ENCODE results near the gene EPHA7.

EPHA7 gene

GRCh38 chr6:93259332-93259731 is 160.0 kb downstream of the EPHA7 start:
- Mint-ChIP-seq H3K4me3 (no peak overlapping the region), H3K36me3 (ENCODE audit: insufficient read depth) (no peaks in the 10 kb centered on the region), H3K9me3 (peaks cover 6% of the 10 kb centered on the region), H3K27me3 (no peaks in the 10 kb centered on the region), H3K4me1 (no peaks in the 10 kb centered on the region), H3K27ac (ENCODE audit: low read depth) (no peak overlapping the region)
- DNase-seq (ENCODE audit: low spot score in 2 of 2), result no peak
- ATAC-seq (replicated peaks; ENCODE audit: extremely low read depth, poor library complexity, severe bottlenecking), result no peak

DNA sequence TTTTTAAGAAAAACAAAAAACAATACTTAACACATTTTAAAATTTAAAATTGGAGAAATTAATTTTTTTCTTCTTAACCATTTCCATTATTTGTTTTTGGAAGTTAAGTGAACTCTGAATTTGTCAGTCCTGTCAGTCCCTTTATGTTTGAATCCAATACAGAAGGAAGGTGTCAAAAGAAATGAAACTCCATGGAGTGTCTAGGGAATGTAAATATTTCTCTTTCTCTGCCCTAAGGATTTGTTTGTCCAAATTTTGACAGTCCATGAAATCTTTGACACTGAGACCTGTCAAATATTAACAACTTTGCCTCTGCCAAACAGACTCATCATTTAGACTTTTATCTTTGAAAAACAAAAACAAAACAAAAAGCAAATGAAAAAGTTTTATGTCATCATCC is 166.4 kb downstream of the EPHA7 start:
- Mint-ChIP-seq H3K27me3 (no peaks in the 10 kb centered on the region), H3K9me3 (peaks cover 6% of the 10 kb centered on the region), H3K4me3 (no peak overlapping the region), H3K27ac (ENCODE audit: low read depth) (no peak overlapping the region), H3K36me3 (ENCODE audit: insufficient read depth) (no peaks in the 10 kb centered on the region), H3K4me1 (no peaks in the 10 kb centered on the region)
- no peak for ATAC-seq (replicated peaks; ENCODE audit: extremely low read depth, poor library complexity, severe bottlenecking)
- DNase-seq (ENCODE audit: low spot score in 2 of 2), result no peak

- Mint-ChIP-seq H3K4me3 (no peak overlapping the region), H3K9me3 (peaks cover 6% of the 10 kb centered on the region), H3K27me3 (no peaks in the 10 kb centered on the region), H3K4me1 (no peaks in the 10 kb centered on the region), H3K36me3 (ENCODE audit: insufficient read depth) (no peaks in the 10 kb centered on the region), H3K27ac (ENCODE audit: low read depth) (no peak overlapping the region)
- DNase-seq (ENCODE audit: low spot score in 2 of 2) (no peak), ATAC-seq (replicated peaks; ENCODE audit: extremely low read depth, poor library complexity, severe bottlenecking) (no peak)
Observed at GRCh38 chr6:93248631-93249030, 170.7 kb downstream of the EPHA7 start.

- no peaks in the 10 kb centered on the region for H3K36me3 Mint-ChIP-seq (ENCODE audit: insufficient read depth)
- DNase-seq (ENCODE audit: low spot score in 2 of 2), result no peak
- peaks cover 10% of the 10 kb centered on the region for H3K9me3 Mint-ChIP-seq
- no peak overlapping the region for H3K4me3 Mint-ChIP-seq
- no peak for ATAC-seq (replicated peaks; ENCODE audit: extremely low read depth, poor library complexity, severe bottlenecking)
- no peaks in the 10 kb centered on the region for H3K27me3 Mint-ChIP-seq
- no peaks in the 10 kb centered on the region for H3K4me1 Mint-ChIP-seq
- H3K27ac Mint-ChIP-seq (ENCODE audit: low read depth), result no peak overlapping the region
Observed at GRCh38 chr6:93243231-93243778, 176.1 kb downstream of the EPHA7 start.

DNA sequence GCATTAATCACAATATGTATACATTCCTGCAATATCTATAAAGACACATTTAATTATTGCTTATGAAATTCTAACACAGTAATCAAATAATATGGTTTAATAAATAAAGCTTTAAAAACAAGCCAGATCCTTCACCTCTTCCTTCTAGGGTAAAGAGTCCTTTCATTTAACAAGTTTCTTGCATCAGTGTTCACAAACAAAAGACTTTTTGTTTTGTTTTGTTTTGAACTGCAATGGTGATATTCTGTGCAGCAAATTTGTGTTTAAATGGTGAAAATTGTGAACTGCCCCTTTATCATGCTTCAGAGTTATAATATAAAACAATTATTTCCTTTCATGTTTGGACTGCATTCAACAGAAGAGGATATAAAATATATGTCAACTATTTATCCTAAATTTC is 177.3 kb downstream of the EPHA7 start:
- Mint-ChIP-seq H3K27me3 (no peaks in the 10 kb centered on the region), H3K4me1 (no peaks in the 10 kb centered on the region), H3K27ac (ENCODE audit: low read depth) (no peak overlapping the region), H3K4me3 (no peak overlapping the region), H3K9me3 (peaks cover 10% of the 10 kb centered on the region), H3K36me3 (ENCODE audit: insufficient read depth) (no peaks in the 10 kb centered on the region)
- ATAC-seq (replicated peaks; ENCODE audit: extremely low read depth, poor library complexity, severe bottlenecking), result no peak
- no peak for DNase-seq (ENCODE audit: low spot score in 2 of 2)

- H3K4me3 Mint-ChIP-seq, result no peak overlapping the region
- no peak overlapping the region for H3K27ac Mint-ChIP-seq (ENCODE audit: low read depth)
- no peaks in the 10 kb centered on the region for H3K4me1 Mint-ChIP-seq
- H3K36me3 Mint-ChIP-seq (ENCODE audit: insufficient read depth), result no peaks in the 10 kb centered on the region
- ATAC-seq (replicated peaks; ENCODE audit: extremely low read depth, poor library complexity, severe bottlenecking), result no peak
- peaks cover 16% of the 10 kb centered on the region for H3K9me3 Mint-ChIP-seq
- DNase-seq (ENCODE audit: low spot score in 2 of 2), result no peak
- no peaks in the 10 kb centered on the region for H3K27me3 Mint-ChIP-seq
Observed at GRCh38 chr6:93238632-93239031, 180.7 kb downstream of the EPHA7 start.

DNA sequence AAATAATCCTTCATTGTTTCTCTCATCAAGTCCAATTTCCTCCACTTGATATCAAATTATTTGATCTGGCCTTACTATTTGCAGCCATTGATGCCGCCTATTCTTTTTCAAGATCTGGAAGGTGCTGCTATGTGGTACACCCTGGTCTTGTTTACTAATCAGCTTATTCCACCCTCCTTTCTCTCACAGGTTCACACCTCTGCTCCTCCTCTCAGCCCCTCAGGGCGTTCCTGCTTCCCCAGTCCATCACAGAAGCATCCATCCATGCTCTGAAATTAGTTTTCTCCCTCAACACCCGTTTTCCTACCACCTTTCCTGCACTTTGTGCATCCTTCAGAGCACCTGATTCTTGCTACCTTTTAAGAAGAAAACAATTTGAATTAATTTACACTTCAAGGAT is 183.6 kb downstream of the EPHA7 start:
- no peak for DNase-seq (ENCODE audit: low spot score in 2 of 2)
- Mint-ChIP-seq H3K27me3 (no peaks in the 10 kb centered on the region), H3K27ac (ENCODE audit: low read depth) (no peak overlapping the region), H3K36me3 (ENCODE audit: insufficient read depth) (no peaks in the 10 kb centered on the region), H3K4me3 (no peak overlapping the region), H3K9me3 (peaks cover 16% of the 10 kb centered on the region), H3K4me1 (no peaks in the 10 kb centered on the region)
- ATAC-seq (replicated peaks; ENCODE audit: extremely low read depth, poor library complexity, severe bottlenecking), result no peak

DNA sequence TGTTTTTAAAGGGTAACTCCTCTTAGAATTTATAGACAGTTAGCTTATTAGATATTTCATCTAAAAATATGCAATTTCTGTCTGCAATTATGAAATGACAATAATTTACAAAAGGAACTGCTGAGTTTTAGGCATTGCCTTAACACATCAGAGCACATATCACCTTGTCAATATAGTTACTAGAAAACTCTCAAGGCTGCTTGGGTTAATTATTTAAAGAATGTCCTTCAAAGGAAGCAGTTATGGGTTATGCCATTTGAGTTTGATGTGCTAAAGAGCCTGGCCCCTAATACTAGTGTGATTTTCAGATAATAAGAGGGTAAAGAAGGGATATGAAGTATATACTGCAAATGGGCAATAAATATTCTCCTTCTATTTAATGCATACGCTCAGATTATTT is 192.5 kb downstream of the EPHA7 start:
- peaks cover 7% of the 10 kb centered on the region for H3K9me3 Mint-ChIP-seq
- H3K27ac Mint-ChIP-seq (ENCODE audit: low read depth), result no peak overlapping the region
- H3K4me1 Mint-ChIP-seq, result no peaks in the 10 kb centered on the region

DNA sequence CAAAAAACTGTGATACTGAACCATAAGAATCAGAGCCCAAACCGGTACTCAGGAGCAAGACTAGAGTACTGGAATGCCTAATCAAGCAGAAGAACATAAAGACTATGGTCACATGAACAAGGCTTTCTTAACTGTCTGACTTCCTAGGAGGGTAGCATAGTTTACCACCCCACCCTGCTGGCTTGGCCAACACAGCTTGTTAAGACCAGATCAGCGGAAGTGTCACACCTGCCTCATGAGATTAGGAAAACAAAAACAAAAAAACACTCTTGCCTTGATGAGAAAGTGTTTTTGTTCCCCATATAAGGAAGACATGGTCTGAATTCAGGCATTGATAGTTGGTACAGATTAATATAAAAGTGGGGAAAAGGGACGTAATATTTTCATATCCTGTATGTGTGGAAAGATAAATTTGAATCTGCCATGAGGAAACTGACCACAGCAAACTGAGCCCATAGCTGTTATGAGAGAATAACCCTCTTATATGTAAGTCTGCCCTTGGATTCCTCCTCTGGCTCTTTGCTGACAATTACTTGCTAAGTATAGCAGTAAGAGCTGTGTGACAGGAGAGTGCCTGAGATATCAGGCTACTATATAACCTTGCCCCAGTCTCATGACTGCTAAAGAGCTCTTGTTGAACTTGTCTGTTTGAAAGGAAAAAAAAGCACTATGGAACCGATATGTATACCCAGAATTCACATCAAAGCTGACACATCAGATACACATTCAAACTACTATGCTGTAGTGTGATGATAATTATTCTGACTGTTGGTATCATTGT is 197.1 kb downstream of the EPHA7 start:
- ATAC-seq (replicated peaks; ENCODE audit: extremely low read depth, poor library complexity, severe bottlenecking), result no peak
- Mint-ChIP-seq H3K4me3 (no peak overlapping the region), H3K36me3 (ENCODE audit: insufficient read depth) (no peaks in the 10 kb centered on the region), H3K4me1 (no peaks in the 10 kb centered on the region), H3K27ac (ENCODE audit: low read depth) (no peak overlapping the region), H3K9me3 (peaks cover 19% of the 10 kb centered on the region), H3K27me3 (no peaks in the 10 kb centered on the region)
- DNase-seq (ENCODE audit: low spot score in 2 of 2), result no peak

More for the DNA sequence above, 192.5 kb downstream of the EPHA7 start:
- ATAC-seq (replicated peaks; ENCODE audit: extremely low read depth, poor library complexity, severe bottlenecking) (no peak), DNase-seq (ENCODE audit: low spot score in 2 of 2) (no peak)
- Mint-ChIP-seq H3K4me3 (no peak overlapping the region), H3K36me3 (ENCODE audit: insufficient read depth) (no peaks in the 10 kb centered on the region), H3K27me3 (no peaks in the 10 kb centered on the region)

DNA sequence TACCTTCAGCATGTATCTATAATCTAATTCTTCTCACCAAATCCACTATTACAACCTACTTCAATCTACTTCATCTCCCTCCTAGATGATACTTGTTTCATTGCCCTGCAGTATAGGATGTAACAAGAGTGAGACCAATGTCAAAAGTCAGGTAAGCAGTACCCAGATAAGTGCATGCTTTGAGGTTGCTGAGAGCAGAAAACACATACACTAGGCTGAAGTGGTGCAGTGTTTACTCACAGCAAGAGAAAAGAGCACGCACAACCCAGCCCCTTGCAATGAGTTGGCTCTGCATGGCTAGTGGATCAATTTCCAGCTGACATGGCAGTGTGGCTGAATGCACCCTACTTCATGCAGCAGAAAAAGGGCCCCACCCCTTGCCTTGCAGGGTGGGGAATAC is 199.9 kb downstream of the EPHA7 start:
- no peaks in the 10 kb centered on the region for H3K27me3 Mint-ChIP-seq

GRCh38 chr6:93218096-93218495 is 201.3 kb downstream of the EPHA7 start:
- ATAC-seq (replicated peaks; ENCODE audit: extremely low read depth, poor library complexity, severe bottlenecking) (no peak), DNase-seq (ENCODE audit: low spot score in 2 of 2) (no peak)
- Mint-ChIP-seq H3K4me3 (no peak overlapping the region), H3K36me3 (ENCODE audit: insufficient read depth) (peaks cover 2% of the 10 kb centered on the region), H3K27me3 (no peaks in the 10 kb centered on the region), H3K4me1 (no peaks in the 10 kb centered on the region), H3K27ac (ENCODE audit: low read depth) (no peak overlapping the region), H3K9me3 (peaks cover 43% of the 10 kb centered on the region)

More for the DNA sequence above, 199.9 kb downstream of the EPHA7 start:
- H3K9me3 Mint-ChIP-seq, result peaks cover 32% of the 10 kb centered on the region
- no peak overlapping the region for H3K4me3 Mint-ChIP-seq
- peaks cover 2% of the 10 kb centered on the region for H3K36me3 Mint-ChIP-seq (ENCODE audit: insufficient read depth)
- no peaks in the 10 kb centered on the region for H3K4me1 Mint-ChIP-seq
- H3K27ac Mint-ChIP-seq (ENCODE audit: low read depth), result no peak overlapping the region
- DNase-seq (ENCODE audit: low spot score in 2 of 2) (no peak), ATAC-seq (replicated peaks; ENCODE audit: extremely low read depth, poor library complexity, severe bottlenecking) (no peak)

DNA sequence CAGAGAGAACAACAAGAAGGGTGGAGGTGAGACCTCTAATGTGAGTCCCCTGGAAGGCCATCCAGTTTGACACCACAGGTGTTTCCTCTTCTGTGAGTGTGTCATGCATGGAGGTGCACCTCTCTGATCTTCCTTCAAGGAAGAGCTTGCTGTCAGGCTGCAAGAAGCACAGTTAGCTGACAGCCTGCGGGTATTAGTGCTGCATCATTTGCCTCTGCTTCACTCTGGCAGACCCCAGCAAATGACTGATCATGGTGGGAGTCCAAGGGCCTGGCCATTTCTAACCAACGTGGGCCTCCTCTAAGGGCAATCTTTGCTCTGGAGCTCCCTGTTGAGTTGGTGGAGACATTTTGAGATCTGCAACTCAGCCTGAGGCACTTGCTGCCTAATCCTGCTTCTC is 206.3 kb downstream of the EPHA7 start:
- peaks cover 35% of the 10 kb centered on the region for H3K9me3 Mint-ChIP-seq
- H3K4me3 Mint-ChIP-seq, result no peak overlapping the region
- H3K36me3 Mint-ChIP-seq (ENCODE audit: insufficient read depth), result peaks cover 2% of the 10 kb centered on the region
- H3K27ac Mint-ChIP-seq (ENCODE audit: low read depth), result no peak overlapping the region
- DNase-seq (ENCODE audit: low spot score in 2 of 2) (no peak), ATAC-seq (replicated peaks; ENCODE audit: extremely low read depth, poor library complexity, severe bottlenecking) (no peak)
- no peaks in the 10 kb centered on the region for H3K4me1 Mint-ChIP-seq
- no peaks in the 10 kb centered on the region for H3K27me3 Mint-ChIP-seq

DNA sequence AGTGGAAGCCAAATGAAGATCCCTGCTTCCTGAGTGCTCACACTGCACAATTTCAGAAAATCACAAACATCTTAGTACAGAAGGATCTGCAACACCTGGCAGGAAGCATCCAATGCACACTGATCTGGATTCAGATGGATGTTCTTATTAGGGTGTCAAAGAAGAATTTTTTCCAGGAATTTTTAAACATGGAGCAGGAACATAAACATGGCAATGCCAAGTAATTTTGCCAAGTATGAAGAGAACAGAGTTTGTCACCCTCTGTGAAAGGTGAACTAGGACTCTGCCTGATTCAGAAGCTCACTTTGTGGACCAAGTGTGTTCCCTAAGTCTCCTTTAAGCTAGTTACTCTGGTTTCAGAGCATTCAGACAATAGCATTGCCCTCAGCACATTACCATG is 208.5 kb downstream of the EPHA7 start:
- Mint-ChIP-seq H3K36me3 (ENCODE audit: insufficient read depth) (no peaks in the 10 kb centered on the region), H3K9me3 (peaks cover 26% of the 10 kb centered on the region), H3K27me3 (no peaks in the 10 kb centered on the region), H3K4me3 (no peak overlapping the region), H3K4me1 (no peaks in the 10 kb centered on the region), H3K27ac (ENCODE audit: low read depth) (no peak overlapping the region)
- no peak for DNase-seq (ENCODE audit: low spot score in 2 of 2)
- ATAC-seq (replicated peaks; ENCODE audit: extremely low read depth, poor library complexity, severe bottlenecking), result no peak
